Smooth muscle cell (in vitro differentiated cells): ENCODE data around the gene PPTC7. TPM values are rescaled to one million over a fixed set of nuclear protein-coding genes. Genes with fewer than 3 reads are reported as not detected.
"Not testable (repeated sequence)": the region's sequence is repeated elsewhere in the genome, so short reads cannot be mapped to it uniquely, and the experiment has no call there.

Source experiments
- DNase-seq: peaks from one replicate; lab custom pipeline; 2025; ENCODE audit not compliant: unreplicated experiment; lab: John Stamatoyannopoulos, UW
- H2AFZ ChIP-seq: fragments of 200-600 bp; sonication (generic); 2 replicates; pipeline ENCODE4 v1.6.0; 2016; ENCODE audit warnings: antibody characterized with exemption, low read depth, mild to moderate bottlenecking
- H3F3A ChIP-seq: fragments of 200-600 bp; sonication (generic); 2 replicates; pipeline ENCODE4 v1.6.0; 2017; ENCODE audit warnings: antibody characterized with exemption, low read depth
- H3K27ac ChIP-seq: fragments of 200-600 bp; sonication (generic); 2 replicates; pipeline ENCODE4 v1.5.1; 2016; ENCODE audit warnings: low read depth, mild to moderate bottlenecking
- H3K27me3 ChIP-seq: fragments of 200-600 bp; sonication (generic); 2 replicates; pipeline ENCODE4 v1.6.1; 2016; ENCODE audit warnings: low read depth, mild to moderate bottlenecking
- H3K36me3 ChIP-seq: fragments of 200-600 bp; sonication (generic); 2 replicates; pipeline ENCODE4 v1.5.1; 2016; ENCODE audit warnings: low read depth
- H3K4me1 ChIP-seq: fragments of 200-600 bp; sonication (generic); 2 replicates; pipeline ENCODE4 v1.5.1; 2016; ENCODE audit warnings: low read depth
- H3K4me2 ChIP-seq: fragments of 200-600 bp; sonication (generic); 2 replicates; pipeline ENCODE4 v1.6.0; 2016; ENCODE audit warnings: mild to moderate bottlenecking
- H3K4me3 ChIP-seq: fragments of 200-600 bp; sonication (generic); 2 replicates; pipeline ENCODE4 v1.5.1; 2016; ENCODE audit warnings: mild to moderate bottlenecking
- H3K79me2 ChIP-seq: fragments of 200-600 bp; sonication (generic); 2 replicates; pipeline ENCODE4 v1.6.0; 2016; ENCODE audit warnings: low read depth, mild to moderate bottlenecking
- H3K9ac ChIP-seq: fragments of 200-600 bp; sonication (generic); 2 replicates; pipeline ENCODE4 v1.6.0; 2016; ENCODE audit warnings: low read depth
- H3K9me3 ChIP-seq: fragments of 200-600 bp; sonication (generic); replicated peaks from 2 replicates; pipeline ENCODE4 v1.5.1; 2016; ENCODE audit warnings: low read depth
- H4K20me1 ChIP-seq: fragments of 200-600 bp; sonication (generic); 2 replicates; pipeline ENCODE4 v1.6.0; 2016; ENCODE audit warnings: low read depth
- WGBS: methylation state at CpG from one replicate; pipeline ENCODE4 v1.1.7; 2016; ENCODE audit warnings: low lambda C conversion rate; 5-methylcytosine and 5-hydroxymethylcytosine counted together
- polyA plus RNA-seq: library from polyadenylated mRNA; unstranded; fragments of >200 nt; fragmentation: Nextera tagmentation; extraction: Ambion mirVana; gene quantifications from 2 replicates; pipeline ENCODE4 v1.2.1, GENCODE V29; 2016
- total RNA-seq: library from RNA; depleted of rRNA; stranded (reverse); fragments of >200 nt; gene quantifications from 2 replicates; pipeline ENCODE4 v1.2.3, GENCODE V29; 2014
- TF ChIP-seq, protein P1 (sequence below): fragments of 200-600 bp; sonication (generic); IDR thresholded peaks from 2 replicates; pipeline ENCODE4 v1.5.1; 2017; ENCODE audit warnings: borderline replicate concordance, mild to moderate bottlenecking, antibody characterized with exemption; ENCODE audit not compliant: insufficient read depth, poor library complexity, severe bottlenecking

The PPTC7 gene
- total and polyA plus RNA-seq, 2 experiments from 2014 or later: 3.6 to 8.9 TPM

DNA sequence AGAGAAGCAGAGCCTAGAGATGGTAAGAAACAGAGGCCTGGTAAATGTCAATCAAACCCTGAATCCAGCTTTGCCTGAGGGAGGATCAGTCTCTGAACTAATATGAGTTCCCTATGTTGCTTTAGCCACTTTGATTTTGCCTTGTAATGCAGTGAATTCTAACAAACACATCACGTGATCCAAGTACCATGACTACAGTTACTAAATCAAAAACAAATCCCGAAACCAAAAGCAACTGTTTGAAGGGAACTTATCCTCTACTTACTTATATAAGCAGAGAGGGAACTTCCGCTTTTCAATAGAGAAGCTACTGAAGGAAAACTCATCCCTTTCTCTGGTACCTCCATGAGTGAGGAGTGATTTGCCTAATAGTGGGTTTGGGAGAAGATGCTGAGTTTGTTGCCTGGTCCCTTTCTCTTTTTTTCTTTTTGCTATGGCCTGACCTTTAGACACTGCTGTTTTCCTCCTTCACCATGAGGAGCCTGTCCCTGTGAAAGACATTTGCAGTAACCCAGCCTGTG, 7.7 kb upstream of the PPTC7 start:
- H3K4me3 ChIP-seq: no peak overlapping the region
- H3K9me3 ChIP-seq: no peaks in the 10 kb centered on the region
- H2AFZ ChIP-seq: no peak overlapping the region
- H3K36me3 ChIP-seq: no peaks in the 10 kb centered on the region
- H3K27me3 ChIP-seq: no peaks in the 10 kb centered on the region
- H3K4me1 ChIP-seq: no peaks in the 10 kb centered on the region
- no peak overlapping the region for H3K9ac ChIP-seq
- no peaks in the 10 kb centered on the region for H3F3A ChIP-seq
- TF ChIP-seq, protein P1, sequence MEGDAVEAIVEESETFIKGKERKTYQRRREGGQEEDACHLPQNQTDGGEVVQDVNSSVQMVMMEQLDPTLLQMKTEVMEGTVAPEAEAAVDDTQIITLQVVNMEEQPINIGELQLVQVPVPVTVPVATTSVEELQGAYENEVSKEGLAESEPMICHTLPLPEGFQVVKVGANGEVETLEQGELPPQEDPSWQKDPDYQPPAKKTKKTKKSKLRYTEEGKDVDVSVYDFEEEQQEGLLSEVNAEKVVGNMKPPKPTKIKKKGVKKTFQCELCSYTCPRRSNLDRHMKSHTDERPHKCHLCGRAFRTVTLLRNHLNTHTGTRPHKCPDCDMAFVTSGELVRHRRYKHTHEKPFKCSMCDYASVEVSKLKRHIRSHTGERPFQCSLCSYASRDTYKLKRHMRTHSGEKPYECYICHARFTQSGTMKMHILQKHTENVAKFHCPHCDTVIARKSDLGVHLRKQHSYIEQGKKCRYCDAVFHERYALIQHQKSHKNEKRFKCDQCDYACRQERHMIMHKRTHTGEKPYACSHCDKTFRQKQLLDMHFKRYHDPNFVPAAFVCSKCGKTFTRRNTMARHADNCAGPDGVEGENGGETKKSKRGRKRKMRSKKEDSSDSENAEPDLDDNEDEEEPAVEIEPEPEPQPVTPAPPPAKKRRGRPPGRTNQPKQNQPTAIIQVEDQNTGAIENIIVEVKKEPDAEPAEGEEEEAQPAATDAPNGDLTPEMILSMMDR: no peak
- 87% methylated on average over 3 of the region's 3 CpGs for WGBS
- H4K20me1 ChIP-seq: no peaks in the 10 kb centered on the region
- no peak overlapping the region for H3K4me2 ChIP-seq
- H3K27ac ChIP-seq: no peak overlapping the region
- DNase-seq: no peak
- no peaks in the 10 kb centered on the region for H3K79me2 ChIP-seq

DNA sequence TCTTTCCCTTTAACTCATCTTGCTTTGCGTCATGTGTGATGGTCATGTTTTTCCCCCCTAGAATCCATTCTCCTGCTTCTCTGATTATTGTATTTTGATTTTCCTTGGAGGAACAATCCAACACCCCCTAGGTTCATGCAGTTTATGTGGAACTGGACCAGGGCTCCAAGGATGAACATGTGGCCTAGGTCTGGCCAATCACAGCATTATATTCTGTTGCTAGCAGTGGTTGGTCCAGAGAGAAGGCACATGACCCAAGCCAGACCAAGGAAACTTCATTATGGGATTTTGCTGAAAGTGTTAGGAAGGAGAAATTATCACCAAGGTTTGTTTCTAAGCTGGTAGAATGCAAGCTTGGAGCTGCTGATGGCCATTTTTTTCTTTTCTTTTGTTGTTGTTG, 6.9 kb upstream of the PPTC7 start:
- Histone ChIP-seq H3K79me2 (no peaks in the 10 kb centered on the region), H3F3A (no peaks in the 10 kb centered on the region), H3K4me3 (no peak overlapping the region), H3K9ac (no peak overlapping the region), H3K36me3 (no peaks in the 10 kb centered on the region), H3K4me1 (no peaks in the 10 kb centered on the region), H4K20me1 (no peaks in the 10 kb centered on the region), H3K4me2 (no peak overlapping the region), H2AFZ (no peak overlapping the region), H3K27ac (no peak overlapping the region), H3K9me3 (no peaks in the 10 kb centered on the region), H3K27me3 (no peaks in the 10 kb centered on the region)
- WGBS: 95% methylated on average over 1 of the region's 1 CpG
- TF ChIP-seq, protein P1: no peak
- DNase-seq: no peak

DNA sequence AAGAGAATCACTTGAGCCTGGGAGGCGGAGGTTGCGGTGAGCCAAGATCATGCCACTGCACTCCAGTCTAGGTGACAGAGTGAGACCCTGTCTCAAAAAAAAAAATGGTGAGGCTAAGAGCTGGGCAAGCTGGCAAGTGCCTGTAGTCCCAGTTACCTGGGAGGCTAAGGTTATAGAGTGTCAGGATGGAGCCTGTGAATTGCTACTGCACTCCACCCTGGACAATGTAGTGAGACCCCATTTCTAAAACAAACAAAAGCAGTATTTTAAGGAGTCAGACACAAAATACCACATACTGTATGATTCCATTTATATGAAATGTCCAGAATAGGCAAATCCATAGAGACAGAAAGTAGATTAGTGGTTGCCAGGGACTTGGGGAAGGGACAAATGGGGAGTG, 4.0 kb upstream of the PPTC7 start:
- not testable (repeated sequence) for H3K9ac ChIP-seq, H3F3A ChIP-seq, H2AFZ ChIP-seq, DNase-seq, H3K9me3 ChIP-seq, H3K4me1 ChIP-seq, H3K79me2 ChIP-seq, H3K27ac ChIP-seq, H3K36me3 ChIP-seq, H4K20me1 ChIP-seq, H3K27me3 ChIP-seq, H3K4me2 ChIP-seq, H3K4me3 ChIP-seq
- WGBS: 95% methylated on average over 2 of the region's 2 CpGs

- H2AFZ ChIP-seq: peak overlapping the region; percentile 71
Measured at GRCh38 chr12:110585231-110585799, 2.2 kb upstream of the PPTC7 start.

More at GRCh38 chr12:110585231-110585799, 2.2 kb upstream of the PPTC7 start:
- H3K27ac ChIP-seq: no peak overlapping the region
- peaks cover 24% of the 10 kb centered on the region for H4K20me1 ChIP-seq
- peaks cover 25% of the 10 kb centered on the region for H3K79me2 ChIP-seq
- H3F3A ChIP-seq: no peaks in the 10 kb centered on the region
- TF ChIP-seq, protein P1: no peak
- no peak for DNase-seq
- no peaks in the 10 kb centered on the region for H3K9me3 ChIP-seq
- peak overlapping the region; percentile 43 for H3K4me2 ChIP-seq
- H3K9ac ChIP-seq: no peak overlapping the region
- H3K4me1 ChIP-seq: peaks cover 6% of the 10 kb centered on the region
- 30% methylated on average over 7 of the region's 7 CpGs for WGBS
- no peaks in the 10 kb centered on the region for H3K27me3 ChIP-seq
- no peak overlapping the region for H3K4me3 ChIP-seq
- no peaks in the 10 kb centered on the region for H3K36me3 ChIP-seq
